Astrocyte (in vitro differentiated cells and primary cell): ENCODE measurements around the gene DNAH9.

Experiments
- CTCF ChIP-seq: IDR thresholded peaks from 2 replicates; pipeline ENCODE4 v1.5.1; 2011; ENCODE audit warnings: low read depth, mild to moderate bottlenecking, inconsistent platforms, low read length, moderate library complexity; ENCODE audit not compliant: insufficient read depth
- EZH2 ChIP-seq: IDR thresholded peaks from 2 replicates; pipeline ENCODE4 v1.6.1; 2012; ENCODE audit warnings: mild to moderate bottlenecking, low read length, inconsistent platforms; ENCODE audit not compliant: insufficient read depth

- TF ChIP-seq EZH2 (no peak), CTCF (no peak)
Measured at GRCh38 chr17:11747441-11747840, 149.2 kb downstream of the DNAH9 start.
